HEK293 (cell line): Measurements from ENCODE around the gene TMEM141.

ENCODE experiments used
- CTCF ChIA-PET: fragments of 350-600 bp; formaldehyde crosslinking; extraction: SDS; loops from one replicate; lab custom pipeline; 2021; ENCODE audit warnings: antibody characterized with exemption; lab: Yijun Ruan, JAX
- POLR2A ChIA-PET: fragments of 300-600 bp; formaldehyde crosslinking; extraction: SDS; loops from one replicate; lab custom pipeline; 2020; ENCODE audit warnings: antibody characterized with exemption, inconsistent platforms; lab: Yijun Ruan, JAX
- H3K27ac ChIP-seq: fragments of 200-500 bp; sonication (Bioruptor generic); 2 replicates; pipeline ENCODE4 v1.5.1; 2014; ENCODE audit warnings: low read depth, low read length, control low read depth, inconsistent platforms; ENCODE audit errors: extremely low read depth
- H3K36me3 ChIP-seq, 2 experiments: fragments of 200-500 bp in 1 of 2; sonication (Bioruptor generic) in 1 of 2; 1 replicate in 1 of 2; 2 replicates in 1 of 2; pipeline ENCODE4 v1.5.1; 2014 to 2017; ENCODE audit warnings: inconsistent platforms in 2 of 2, low read length in 2 of 2; ENCODE audit not compliant: control insufficient read depth in 2 of 2, insufficient read depth in 1 of 2
- H3K4me1 ChIP-seq: fragments of 200-500 bp; sonication (Bioruptor generic); 2 replicates; pipeline ENCODE4 v1.5.1; 2014; ENCODE audit warnings: mild to moderate bottlenecking, low read length, inconsistent platforms; ENCODE audit not compliant: control insufficient read depth, insufficient read depth
- H3K4me3 ChIP-seq: 2 replicates; pipeline ENCODE4 v1.5.1; 2011; ENCODE audit warnings: low read depth, mild to moderate bottlenecking, control low read depth, low read length, moderate library complexity
- H3K9me3 ChIP-seq: fragments of 200-500 bp; sonication (Bioruptor generic); 2 replicates; pipeline ENCODE4 v1.5.1; 2014; ENCODE audit warnings: low read depth, low read length, inconsistent platforms; ENCODE audit not compliant: control insufficient read depth, insufficient read depth
- BCL11A ChIP-seq: fragments of 450-650 bp; formaldehyde crosslinking; IDR thresholded peaks from 2 replicates; pipeline ENCODE4 v1.5.1; 2016; ENCODE audit warnings: low read depth, missing biosample characterization, missing genetic modification characterization
- KLF16 ChIP-seq: fragments of 450-650 bp; formaldehyde crosslinking; IDR thresholded peaks from 2 replicates; pipeline ENCODE4 v1.5.1; 2017; ENCODE audit warnings: missing biosample characterization, missing genetic modification characterization
- MZF1 ChIP-seq: fragments of 450-650 bp; formaldehyde crosslinking; IDR thresholded peaks from 2 replicates; pipeline ENCODE4 v1.5.1; 2017; ENCODE audit warnings: missing biosample characterization, missing genetic modification characterization, borderline replicate concordance
- PRDM1 ChIP-seq: fragments of 450-650 bp; formaldehyde crosslinking; IDR thresholded peaks from 2 replicates; pipeline ENCODE4; 2016; ENCODE audit warnings: missing biosample characterization, missing genetic modification characterization
- SCRT2 ChIP-seq: fragments of 450-650 bp; formaldehyde crosslinking; IDR thresholded peaks from 2 replicates; pipeline ENCODE4 v1.5.1; 2016; ENCODE audit warnings: missing biosample characterization, missing genetic modification characterization
- YY2 ChIP-seq: fragments of 450-650 bp; formaldehyde crosslinking; IDR thresholded peaks from 2 replicates; pipeline ENCODE4 v1.5.1; 2016; ENCODE audit warnings: missing biosample characterization, missing genetic modification characterization
- ZBTB1 ChIP-seq: fragments of 450-650 bp; formaldehyde crosslinking; IDR thresholded peaks from 2 replicates; pipeline ENCODE4 v1.5.1; 2016; ENCODE audit warnings: missing biosample characterization, missing genetic modification characterization
- ZFP41 ChIP-seq: fragments of 450-650 bp; formaldehyde crosslinking; IDR thresholded peaks from 2 replicates; pipeline ENCODE4 v1.5.1; 2016; ENCODE audit warnings: missing biosample characterization, missing genetic modification characterization, borderline replicate concordance
- ZNF132 ChIP-seq: fragments of 450-650 bp; formaldehyde crosslinking; IDR thresholded peaks from 2 replicates; pipeline ENCODE4 v1.5.1; 2017; ENCODE audit warnings: missing biosample characterization, missing genetic modification characterization, borderline replicate concordance
- ZNF146 ChIP-seq: fragments of 450-650 bp; formaldehyde crosslinking; IDR thresholded peaks from 2 replicates; pipeline ENCODE4 v1.5.1; 2016; ENCODE audit warnings: missing biosample characterization, missing genetic modification characterization
- ZNF184 ChIP-seq: fragments of 450-650 bp; IDR thresholded peaks from 2 replicates; pipeline ENCODE4 v1.5.1; 2018; ENCODE audit warnings: missing biosample characterization, mild to moderate bottlenecking, missing genetic modification characterization
- ZNF19 ChIP-seq: fragments of 450-650 bp; formaldehyde crosslinking; IDR thresholded peaks from 2 replicates; pipeline ENCODE4; 2016; ENCODE audit warnings: missing biosample characterization, missing genetic modification characterization, low read depth
- ZNF2 ChIP-seq: fragments of 450-650 bp; formaldehyde crosslinking; IDR thresholded peaks from 2 replicates; pipeline ENCODE4 v1.5.1; 2016; ENCODE audit warnings: missing biosample characterization, missing genetic modification characterization
- ZNF211 ChIP-seq: fragments of 450-650 bp; formaldehyde crosslinking; IDR thresholded peaks from 2 replicates; pipeline ENCODE4 v1.5.1; 2016; ENCODE audit warnings: low read depth, missing biosample characterization, missing genetic modification characterization
- ZNF23 ChIP-seq: fragments of 450-650 bp; formaldehyde crosslinking; IDR thresholded peaks from 2 replicates; pipeline ENCODE4 v1.5.1; 2016; ENCODE audit warnings: missing biosample characterization, missing genetic modification characterization, borderline replicate concordance
- ZNF24 ChIP-seq: fragments of 450-650 bp; formaldehyde crosslinking; IDR thresholded peaks from 2 replicates; pipeline ENCODE4 v1.5.1; 2016; ENCODE audit warnings: missing biosample characterization, missing genetic modification characterization
- ZNF26 ChIP-seq: fragments of 450-650 bp; formaldehyde crosslinking; IDR thresholded peaks from 2 replicates; pipeline ENCODE4 v1.5.1; 2016; ENCODE audit warnings: missing biosample characterization, missing genetic modification characterization
- ZNF302 ChIP-seq: fragments of 450-650 bp; formaldehyde crosslinking; IDR thresholded peaks from 2 replicates; pipeline ENCODE4 v1.5.1; 2016; ENCODE audit warnings: missing biosample characterization, missing genetic modification characterization, low read depth
- ZNF350 ChIP-seq: fragments of 450-650 bp; formaldehyde crosslinking; IDR thresholded peaks from 2 replicates; pipeline ENCODE4 v1.5.0; 2017; ENCODE audit warnings: missing biosample characterization, mild to moderate bottlenecking, missing genetic modification characterization
- ZNF426 ChIP-seq: fragments of 450-650 bp; formaldehyde crosslinking; IDR thresholded peaks from 2 replicates; pipeline ENCODE4 v1.5.1; 2017; ENCODE audit warnings: missing biosample characterization, missing genetic modification characterization, mild to moderate bottlenecking, inconsistent platforms, moderate library complexity
- ZNF433 ChIP-seq: fragments of 450-650 bp; formaldehyde crosslinking; IDR thresholded peaks from 2 replicates; pipeline ENCODE4 v1.5.1; 2016; ENCODE audit warnings: missing biosample characterization, missing genetic modification characterization, low read depth
- ZNF530 ChIP-seq: fragments of 450-650 bp; formaldehyde crosslinking; IDR thresholded peaks from 2 replicates; pipeline ENCODE4 v1.5.1; 2016; ENCODE audit warnings: low read depth, missing biosample characterization, missing genetic modification characterization
- ZNF629 ChIP-seq: fragments of 450-650 bp; formaldehyde crosslinking; IDR thresholded peaks from 2 replicates; pipeline ENCODE4 v1.5.1; 2017; ENCODE audit warnings: missing biosample characterization, missing genetic modification characterization
- ZNF654 ChIP-seq: fragments of 450-650 bp; formaldehyde crosslinking; IDR thresholded peaks from 2 replicates; pipeline ENCODE4 v1.5.1; 2016; ENCODE audit warnings: low read depth, missing biosample characterization, missing genetic modification characterization
- ZNF777 ChIP-seq: fragments of 450-650 bp; formaldehyde crosslinking; IDR thresholded peaks from 2 replicates; pipeline ENCODE4 v1.5.1; 2017; ENCODE audit warnings: missing biosample characterization, missing genetic modification characterization, borderline replicate concordance
- TF ChIP-seq, protein P1 (sequence below): fragments of 450-650 bp; formaldehyde crosslinking; IDR thresholded peaks from 2 replicates; pipeline ENCODE4 v1.5.1; 2016; ENCODE audit warnings: missing biosample characterization, missing genetic modification characterization

The TMEM141 gene

DNA sequence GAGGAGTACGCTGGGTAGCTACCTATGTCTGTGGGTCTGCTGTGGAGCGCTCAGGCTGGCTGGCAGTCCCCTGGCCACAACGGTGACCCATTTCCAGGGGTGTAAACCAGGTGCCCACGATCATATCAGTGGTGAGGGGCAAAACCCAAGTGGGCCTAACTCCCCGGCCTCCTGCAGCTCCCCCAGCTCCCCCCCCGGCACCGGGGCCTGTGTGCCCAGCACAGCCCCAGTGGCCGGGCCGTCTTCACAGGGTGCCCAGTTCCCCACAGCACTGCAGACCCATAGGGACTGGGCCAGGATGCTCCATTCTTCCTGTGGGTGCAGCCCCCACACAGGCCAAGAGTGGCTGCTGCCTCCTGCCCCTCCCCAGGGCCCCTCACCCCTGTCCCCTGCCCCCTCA is 32.1 kb upstream of the TMEM141 start:
- H3K36me3 ChIP-seq = no peaks in the 10 kb centered on the region
- no peaks in the 10 kb centered on the region for H3K4me1 ChIP-seq
- ChIA-PET CTCF (interaction anchor here (0.6 to 5.9 kb wide), 14 partner anchors 11 to 619 kb away, joined by 3 to 54 read pairs (median 6); partner anchors contain the start of gene LCN6), POLR2A (interaction anchor here (2.3 kb wide), 1 partner anchor 31 kb away, joined by 9 read pairs; no protein-coding TSS in a partner anchor)
- no peaks in the 10 kb centered on the region for H3K9me3 ChIP-seq
- no peak overlapping the region for H3K27ac ChIP-seq
- H3K4me3 ChIP-seq = no peak overlapping the region
- TF ChIP-seq ZNF629 (no peak), ZNF530 (tag by site-specific recombination) (no peak), ZFP41 (tag by site-specific recombination) (no peak), PRDM1 (no peak), ZNF350 (tag by site-specific recombination) (no peak), ZNF132 (tag by site-specific recombination) (no peak), ZNF23 (tag by site-specific recombination) (no peak), ZNF777 (no peak), ZNF184 (tag by site-specific recombination) (no peak), BCL11A (tag by site-specific recombination) (no peak), KLF16 (tag by site-specific recombination) (no peak), ZNF211 (no peak), ZNF146 (tag by site-specific recombination) (no peak), ZNF426 (no peak), YY2 (no peak), ZBTB1 (tag by site-specific recombination) (no peak), ZNF19 (tag by site-specific recombination) (no peak), ZNF24 (tag by site-specific recombination) (no peak), SCRT2 (tag by site-specific recombination) (no peak)
- TF ChIP-seq, protein P1, sequence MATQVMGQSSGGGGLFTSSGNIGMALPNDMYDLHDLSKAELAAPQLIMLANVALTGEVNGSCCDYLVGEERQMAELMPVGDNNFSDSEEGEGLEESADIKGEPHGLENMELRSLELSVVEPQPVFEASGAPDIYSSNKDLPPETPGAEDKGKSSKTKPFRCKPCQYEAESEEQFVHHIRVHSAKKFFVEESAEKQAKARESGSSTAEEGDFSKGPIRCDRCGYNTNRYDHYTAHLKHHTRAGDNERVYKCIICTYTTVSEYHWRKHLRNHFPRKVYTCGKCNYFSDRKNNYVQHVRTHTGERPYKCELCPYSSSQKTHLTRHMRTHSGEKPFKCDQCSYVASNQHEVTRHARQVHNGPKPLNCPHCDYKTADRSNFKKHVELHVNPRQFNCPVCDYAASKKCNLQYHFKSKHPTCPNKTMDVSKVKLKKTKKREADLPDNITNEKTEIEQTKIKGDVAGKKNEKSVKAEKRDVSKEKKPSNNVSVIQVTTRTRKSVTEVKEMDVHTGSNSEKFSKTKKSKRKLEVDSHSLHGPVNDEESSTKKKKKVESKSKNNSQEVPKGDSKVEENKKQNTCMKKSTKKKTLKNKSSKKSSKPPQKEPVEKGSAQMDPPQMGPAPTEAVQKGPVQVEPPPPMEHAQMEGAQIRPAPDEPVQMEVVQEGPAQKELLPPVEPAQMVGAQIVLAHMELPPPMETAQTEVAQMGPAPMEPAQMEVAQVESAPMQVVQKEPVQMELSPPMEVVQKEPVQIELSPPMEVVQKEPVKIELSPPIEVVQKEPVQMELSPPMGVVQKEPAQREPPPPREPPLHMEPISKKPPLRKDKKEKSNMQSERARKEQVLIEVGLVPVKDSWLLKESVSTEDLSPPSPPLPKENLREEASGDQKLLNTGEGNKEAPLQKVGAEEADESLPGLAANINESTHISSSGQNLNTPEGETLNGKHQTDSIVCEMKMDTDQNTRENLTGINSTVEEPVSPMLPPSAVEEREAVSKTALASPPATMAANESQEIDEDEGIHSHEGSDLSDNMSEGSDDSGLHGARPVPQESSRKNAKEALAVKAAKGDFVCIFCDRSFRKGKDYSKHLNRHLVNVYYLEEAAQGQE (tag by site-specific recombination) = no peak

DNA sequence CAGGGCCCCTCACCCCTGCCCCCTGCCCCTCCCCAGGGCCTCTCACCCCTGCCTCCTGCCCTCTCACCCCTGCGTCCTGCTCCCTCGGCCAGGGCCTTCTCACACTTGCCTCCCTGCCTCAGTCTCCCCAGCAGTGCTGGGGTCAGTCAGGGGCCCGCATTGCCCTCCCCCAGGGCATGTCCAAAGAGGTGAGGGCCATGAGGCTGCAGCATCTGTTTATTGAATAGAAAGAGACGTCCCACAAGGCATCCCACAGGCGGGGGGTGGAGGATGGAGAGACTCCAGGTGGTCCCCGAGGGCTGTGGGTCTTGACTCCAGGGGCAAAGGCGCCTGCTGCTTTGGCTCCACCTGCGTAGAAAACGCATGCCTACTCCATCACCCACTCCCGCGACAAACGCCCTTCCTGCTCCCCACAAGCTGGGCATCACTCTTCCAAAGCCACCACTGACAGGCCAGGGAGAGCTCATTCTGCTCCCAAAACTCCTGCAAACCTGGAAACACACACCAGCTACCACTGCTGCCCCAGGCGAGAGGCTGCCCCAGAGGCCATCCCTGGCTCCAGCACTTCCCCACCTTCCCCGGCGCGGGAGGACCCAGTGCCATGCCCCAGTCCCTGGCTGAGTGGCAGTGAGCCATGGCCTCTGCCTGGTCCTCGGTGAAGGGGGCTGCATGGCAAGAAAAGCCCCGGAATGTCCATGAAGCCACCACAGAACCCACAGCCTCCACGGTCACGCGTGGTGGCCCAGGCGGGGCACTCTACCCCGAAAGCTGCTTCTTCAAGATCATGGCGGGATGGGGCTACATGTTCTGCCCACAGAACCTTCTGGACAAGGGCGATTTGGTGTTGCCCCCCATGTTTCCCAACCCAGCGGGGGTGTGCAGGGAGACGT is 31.5 kb upstream of the TMEM141 start:
- CTCF ChIA-PET = interaction anchor here (0.6 to 5.9 kb wide), 20 partner anchors 9 to 619 kb away, joined by 3 to 54 read pairs (median 5); partner anchors contain the start of gene LCN6
- Histone ChIP-seq H3K4me3 (no peak overlapping the region), H3K9me3 (no peaks in the 10 kb centered on the region), H3K27ac (no peak overlapping the region), H3K36me3 (no peaks in the 10 kb centered on the region), H3K4me1 (no peaks in the 10 kb centered on the region)
- POLR2A ChIA-PET = interaction anchor here (0.5 to 2.3 kb wide), 3 partner anchors 32 to 498 kb away, joined by 3 to 9 read pairs (median 5); no protein-coding TSS in a partner anchor
- TF ChIP-seq ZNF2 (tag by site-specific recombination) (no peak), ZNF654 (tag by site-specific recombination) (no peak), ZNF302 (no peak), MZF1 (tag by site-specific recombination) (peak; percentile 63; the same call in 1 of the 2 replicates), ZNF433 (tag by site-specific recombination) (no peak), ZNF26 (no peak)
